ENCODE measurements around the gene MORN4.
A peak's percentile ranks its signal among the peaks of the same experiment; 100 is the strongest.
"Not testable (repeated sequence)": the region's sequence is repeated elsewhere in the genome, so short reads cannot be mapped to it uniquely, and the experiment has no call there.

Gene MORN4

DNA sequence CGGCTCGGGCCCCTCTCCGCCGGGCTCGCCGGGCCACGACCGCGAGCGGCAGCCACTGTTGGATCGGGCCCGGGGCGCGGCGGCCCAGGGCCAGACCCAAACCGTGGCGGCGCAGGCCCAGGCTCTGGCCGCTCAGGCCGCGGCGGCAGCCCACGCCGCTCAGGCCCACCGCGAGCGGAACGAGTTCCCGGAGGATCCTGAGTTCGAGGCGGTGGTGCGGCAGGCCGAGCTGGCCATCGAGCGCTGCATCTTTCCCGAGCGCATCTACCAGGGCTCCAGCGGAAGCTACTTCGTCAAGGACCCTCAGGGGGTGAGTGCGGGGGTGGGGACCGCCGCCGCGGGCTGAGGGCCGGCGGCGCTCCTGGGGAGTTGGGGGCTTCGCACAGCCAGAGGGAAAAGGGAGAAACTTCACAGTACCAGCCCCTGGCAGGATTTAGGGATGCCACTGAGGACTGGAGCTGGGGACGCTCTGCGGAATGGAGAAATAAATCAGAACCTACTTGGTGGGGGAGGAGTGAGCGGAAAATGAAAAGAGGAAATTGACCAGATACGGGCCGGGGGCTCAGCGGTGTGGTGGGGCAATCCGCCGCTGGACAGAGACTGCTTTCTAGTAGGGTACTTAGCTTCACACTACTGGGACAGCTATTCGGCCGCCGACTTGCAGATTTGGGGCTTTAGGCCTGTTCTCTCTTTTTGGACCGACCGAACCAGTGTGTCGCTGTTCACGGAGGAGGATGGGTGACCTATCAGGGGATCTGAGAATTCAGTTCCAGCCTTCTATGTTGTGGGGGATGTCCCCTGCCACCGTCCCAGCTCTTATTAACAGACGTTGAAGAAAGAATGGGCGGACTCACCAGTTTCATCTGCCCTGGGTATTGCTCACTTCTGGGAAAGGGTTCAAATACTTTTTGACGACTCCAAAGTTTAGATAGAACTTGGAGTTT is 7.8 kb upstream of the MORN4 start:
- peak; percentile 4 to 35 for DNase-seq

GRCh38 chr10:97640174-97640867 is 7.0 kb upstream of the MORN4 start, which contains the start of gene PI4K2A:
TSS of gene PI4K2A (plus strand) at chr10:97640671. CDS start at chr10:97640743, 72 bp downstream.
- DNase-seq, result peak; percentile 99

DNA sequence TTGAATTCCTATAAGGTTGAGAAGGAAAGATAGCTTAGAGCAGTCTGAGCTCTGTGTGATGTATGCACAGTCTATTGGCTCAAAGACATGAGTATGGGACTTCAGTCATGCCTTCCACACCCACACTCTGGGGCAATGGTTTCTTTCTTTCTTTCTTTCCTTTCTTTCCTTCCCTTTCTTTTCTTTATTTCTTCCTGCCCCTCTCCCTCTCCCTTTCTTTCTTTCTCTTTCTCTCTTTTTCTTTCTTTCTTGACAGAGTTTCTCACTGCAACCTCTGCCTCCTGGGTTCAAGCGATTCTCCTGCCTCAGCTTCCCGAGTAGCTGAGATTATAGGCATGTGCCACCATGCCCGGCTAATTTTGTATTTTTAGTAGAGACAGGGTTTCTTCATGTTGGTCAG is 5.8 kb upstream of the MORN4 start:
- not testable (repeated sequence) for DNase-seq

DNA sequence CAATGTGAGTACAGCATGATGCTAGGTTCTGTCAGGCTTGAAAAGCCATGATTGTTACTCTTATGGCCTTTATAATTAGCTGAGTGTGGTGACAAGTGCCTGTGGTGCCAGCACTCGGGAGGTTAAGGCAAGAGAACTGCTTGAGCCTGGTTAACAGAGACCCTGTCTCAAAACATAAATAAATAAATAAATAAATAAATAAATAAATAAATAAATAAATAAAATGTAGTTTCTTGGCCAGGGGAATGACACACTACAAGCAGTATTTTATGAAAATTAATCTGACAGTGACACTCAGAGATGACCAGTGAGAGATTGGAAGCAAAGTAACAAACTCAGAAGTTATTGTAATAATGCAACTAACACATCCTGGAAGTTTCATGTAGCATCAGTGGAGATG is 2.3 kb upstream of the MORN4 start:
- DNase-seq, result no peak

GRCh38 chr10:97633921-97634320 is 621 bp upstream of the MORN4 start:
- DNase-seq, result peak in 1 of 2 donors; percentile 36

DNA sequence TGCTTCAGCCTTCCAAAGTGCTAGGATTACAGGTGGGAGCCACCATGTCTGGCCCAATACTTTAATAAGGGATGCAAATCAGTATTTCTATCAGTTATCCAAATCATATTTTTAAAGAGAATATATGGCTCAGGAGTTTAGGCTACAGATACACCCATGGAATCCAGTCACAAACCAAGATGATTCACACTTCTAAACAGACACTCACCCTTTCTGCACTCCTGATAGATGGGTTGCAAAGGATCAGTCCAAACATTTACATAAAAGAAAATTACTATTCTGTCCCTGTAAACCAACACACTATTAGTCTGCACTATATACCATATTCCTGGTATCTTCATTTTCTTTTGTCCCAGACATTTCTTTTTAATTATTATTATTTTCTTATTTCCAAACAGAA is 2.2 kb downstream of the MORN4 start:
- no peak for DNase-seq

DNA sequence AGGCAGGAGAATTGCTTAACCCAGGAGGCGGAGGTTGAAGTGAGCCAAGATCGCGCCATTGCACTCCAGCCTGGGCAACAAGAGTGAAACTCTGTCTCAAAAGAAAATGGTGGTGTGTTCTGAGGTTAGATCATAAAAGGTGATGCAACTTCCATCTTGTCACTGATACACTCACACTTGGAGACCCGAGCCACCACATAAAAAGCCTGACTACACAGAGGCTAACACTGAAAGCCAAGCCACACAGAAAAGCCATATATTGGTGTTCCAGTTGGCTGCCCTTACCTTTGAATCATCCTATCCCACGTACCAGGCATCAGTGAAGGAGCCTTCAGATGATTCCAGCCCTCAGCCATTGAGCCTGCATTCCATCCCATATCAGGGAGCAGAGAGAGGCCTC is 4.0 kb downstream of the MORN4 start:
- no peak for DNase-seq

GRCh38 chr10:97628228-97628627 is 5.1 kb downstream of the MORN4 start:
- no peak for DNase-seq

GRCh38 chr10:97627731-97628130 is 5.6 kb downstream of the MORN4 start:
- no peak for DNase-seq

- no peak for DNase-seq
These were observed 10.0 kb downstream of the MORN4 start for GRCh38 chr10:97623277-97623676.

DNA sequence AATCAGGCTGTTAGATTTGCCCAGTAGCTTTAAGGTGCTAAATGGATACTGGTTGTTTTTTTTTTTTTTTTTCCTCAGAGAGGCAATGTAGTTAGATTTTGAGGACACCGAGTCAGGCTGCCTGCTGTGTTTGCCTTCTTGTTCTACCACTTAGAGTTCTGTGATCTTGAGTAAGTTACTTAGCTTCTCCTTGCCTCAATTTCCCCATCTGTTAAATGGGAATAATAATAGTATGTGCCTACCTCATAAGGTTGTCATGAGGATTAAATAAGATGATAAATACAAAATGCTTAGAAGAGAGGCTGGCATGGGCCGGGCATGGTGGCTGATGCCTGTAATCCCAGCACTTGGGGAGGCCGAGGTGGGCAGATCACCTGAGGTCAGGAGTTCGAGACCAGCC is 14.6 kb downstream of the MORN4 start:
- DNase-seq, result no peak

GRCh38 chr10:97618285-97618684 is 15.0 kb downstream of the MORN4 start:
- no peak for DNase-seq

DNA sequence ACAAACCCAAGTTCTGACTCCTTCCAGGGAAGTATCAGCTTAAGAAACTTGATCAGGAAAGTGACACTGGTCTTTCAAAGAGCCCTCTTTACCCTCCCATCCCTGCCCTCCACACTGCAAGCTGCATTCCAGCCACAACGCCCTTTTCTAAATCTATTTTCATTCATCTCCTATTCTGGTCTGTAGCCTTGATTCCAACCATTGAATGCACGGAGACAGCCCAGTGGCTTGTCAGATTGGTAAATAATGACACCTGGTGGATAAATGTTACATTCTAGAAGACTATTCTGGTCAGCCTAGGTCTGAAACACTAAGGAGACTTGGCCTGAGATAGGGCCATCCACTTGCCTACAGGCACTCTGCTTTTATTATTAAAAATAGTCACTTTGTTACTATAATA is 20.9 kb downstream of the MORN4 start:
- peak in 1 of 2 donors; percentile 8 for DNase-seq

GRCh38 chr10:97611473-97611872 is 21.8 kb downstream of the MORN4 start:
- DNase-seq, result no peak

- no peak for DNase-seq
These were observed 24.2 kb downstream of the MORN4 start for GRCh38 chr10:97608991-97609561.

GRCh38 chr10:97607095-97607636 is 26.1 kb downstream of the MORN4 start:
- no peak for DNase-seq

GRCh38 chr10:97601268-97602215 is 31.8 kb downstream of the MORN4 start:
- DNase-seq, result no peak

GRCh38 chr10:97600616-97601015 is 32.7 kb downstream of the MORN4 start:
- no peak for DNase-seq

- DNase-seq, result no peak
These were observed 34.1 kb downstream of the MORN4 start for GRCh38 chr10:97599272-97599619.

DNA sequence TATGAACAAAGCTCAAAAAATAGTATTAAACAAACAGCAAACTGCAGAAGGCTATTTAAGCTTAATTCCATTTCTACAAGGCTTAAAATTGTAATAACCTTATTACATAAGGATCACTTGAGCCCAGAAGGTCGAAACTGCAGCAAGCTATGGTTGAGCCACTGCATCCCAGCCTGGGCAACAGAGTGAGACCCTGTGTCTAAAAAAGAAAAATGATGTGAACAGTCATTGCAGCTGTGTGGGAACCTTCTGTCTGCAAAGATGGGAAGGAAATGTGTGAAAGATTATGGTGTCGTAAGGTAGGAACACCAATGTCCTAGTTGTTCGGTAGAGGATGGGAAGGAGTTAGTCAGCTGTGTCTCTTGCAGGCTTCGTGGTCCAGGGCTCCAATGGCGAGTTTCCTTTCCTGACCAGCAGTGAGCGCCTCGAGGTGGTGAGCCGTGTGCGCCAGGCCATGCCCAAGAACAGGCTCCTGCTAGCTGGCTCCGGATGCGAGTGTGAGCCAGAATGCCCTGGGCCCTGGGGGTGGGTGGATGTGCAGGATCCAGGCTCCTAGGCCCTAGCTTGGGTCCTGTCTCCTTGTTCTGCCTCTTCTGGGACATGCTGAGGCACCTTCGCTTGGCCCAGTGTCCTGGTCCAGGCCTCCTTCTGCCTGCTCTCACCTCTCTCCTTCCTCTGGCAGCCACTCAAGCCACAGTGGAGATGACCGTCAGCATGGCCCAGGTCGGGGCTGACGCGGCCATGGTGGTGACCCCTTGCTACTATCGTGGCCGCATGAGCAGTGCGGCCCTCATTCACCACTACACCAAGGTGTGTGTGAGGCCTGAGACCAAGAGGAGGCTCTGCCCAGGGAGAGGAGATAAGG is 34.7 kb downstream of the MORN4 start:
- DNase-seq, result no peak

- no peak for DNase-seq
These were observed 35.5 kb downstream of the MORN4 start for GRCh38 chr10:97597778-97598177.

Measured in CD4-positive, alpha-beta T cell treated with Interferon alpha-2 for 1 hour (primary cell).